Islet of Langerhans (tissue), 1 donor: ENCODE data around the gene DBNDD1.
"Not testable (repeated sequence)": the region's sequence is repeated elsewhere in the genome, so short reads cannot be mapped to it uniquely, and the experiment has no call there.

Source experiments
- FAIRE-seq: peaks from one replicate; lab custom pipeline; 2011; peaks lifted over from hg19 to GRCh38; lab: Jason Lieb, UNC

Gene DBNDD1

DNA sequence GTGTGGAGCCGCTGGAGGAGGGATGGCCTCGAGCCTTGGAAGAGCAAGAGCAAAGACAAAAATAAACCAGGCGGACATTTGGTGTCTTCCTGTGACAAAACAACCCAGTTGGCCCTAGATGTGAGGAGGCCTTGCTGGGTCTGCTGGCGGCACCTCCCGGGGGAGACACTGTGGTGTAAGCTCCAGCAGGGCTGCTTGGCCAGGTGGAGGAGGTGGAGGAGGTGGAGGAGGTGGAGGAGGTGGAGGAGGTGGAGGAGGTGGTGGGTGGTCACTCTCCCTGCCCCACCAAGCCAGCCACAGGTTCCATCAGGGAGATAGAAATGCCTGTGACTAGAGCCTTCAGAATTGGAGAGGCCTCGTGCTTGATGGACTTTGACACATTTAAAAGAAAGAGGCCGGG lies 32.1 kb downstream of the DBNDD1 start:
- no peak for FAIRE-seq

GRCh38 chr16:89986600-89986999 lies 32.7 kb downstream of the DBNDD1 start:
- FAIRE-seq: no peak

GRCh38 chr16:89985219-89985618 lies 34.0 kb downstream of the DBNDD1 start:
- FAIRE-seq: no peak

GRCh38 chr16:89984216-89984615 lies 35.0 kb downstream of the DBNDD1 start:
- no peak for FAIRE-seq

GRCh38 chr16:89983536-89983935 lies 35.7 kb downstream of the DBNDD1 start:
- no peak for FAIRE-seq

GRCh38 chr16:89982318-89982717 lies 36.9 kb downstream of the DBNDD1 start:
- no peak for FAIRE-seq

DNA sequence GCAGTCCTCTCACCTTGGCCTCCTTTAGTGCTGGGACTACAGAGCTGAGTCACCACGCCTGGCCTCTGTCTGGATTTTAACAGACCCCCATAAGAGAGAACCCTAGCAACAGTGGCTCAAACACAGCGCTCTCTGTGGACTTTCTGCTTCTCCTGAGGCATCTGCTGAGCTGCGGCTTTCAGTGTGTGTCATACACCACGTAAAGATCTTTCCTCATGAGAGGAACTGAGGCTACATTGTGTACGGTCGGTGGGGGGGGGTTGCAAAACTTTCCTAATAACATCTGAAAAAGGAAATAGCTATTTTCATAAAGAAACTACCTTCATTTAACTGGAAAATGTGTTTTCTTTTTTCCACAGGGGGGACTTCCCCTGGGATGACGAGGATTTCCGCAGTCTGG lies 37.8 kb downstream of the DBNDD1 start:
- no peak for FAIRE-seq

- FAIRE-seq: no peak
These were observed 44.4 kb downstream of the DBNDD1 start for GRCh38 chr16:89974870-89975269.

DNA sequence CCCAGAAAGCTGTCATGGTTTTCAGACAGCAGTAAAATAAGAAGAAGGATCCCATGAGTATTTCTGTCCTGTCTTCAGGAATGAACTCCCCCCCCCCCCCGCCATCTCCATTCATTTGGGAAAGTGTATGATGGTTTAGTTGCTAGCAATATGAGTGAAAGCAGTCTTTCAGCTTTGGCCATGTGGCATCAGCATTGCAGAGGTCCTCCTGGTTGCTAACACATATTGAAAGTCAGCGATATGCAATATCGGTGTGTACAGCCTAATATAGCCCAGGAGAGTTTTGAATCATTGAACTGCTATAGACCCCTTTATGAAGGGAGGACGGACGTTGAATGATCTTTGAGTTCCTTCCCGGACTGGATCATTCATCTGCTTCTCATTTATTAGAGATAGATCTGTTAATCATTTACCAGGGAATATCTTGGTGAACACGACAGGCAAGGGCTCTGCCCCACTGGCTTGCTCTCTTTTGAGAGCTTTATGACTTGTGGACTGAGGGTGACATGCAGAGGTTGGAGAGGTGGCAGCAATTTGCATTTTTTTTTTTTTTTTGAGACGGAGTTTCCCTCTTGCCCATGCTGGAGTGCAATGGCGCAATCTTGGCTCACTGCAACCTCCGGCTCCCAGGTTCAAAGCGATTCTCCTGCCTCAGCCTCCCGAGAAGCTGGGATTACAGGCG lies 45.5 kb downstream of the DBNDD1 start:
- FAIRE-seq: no peak

DNA sequence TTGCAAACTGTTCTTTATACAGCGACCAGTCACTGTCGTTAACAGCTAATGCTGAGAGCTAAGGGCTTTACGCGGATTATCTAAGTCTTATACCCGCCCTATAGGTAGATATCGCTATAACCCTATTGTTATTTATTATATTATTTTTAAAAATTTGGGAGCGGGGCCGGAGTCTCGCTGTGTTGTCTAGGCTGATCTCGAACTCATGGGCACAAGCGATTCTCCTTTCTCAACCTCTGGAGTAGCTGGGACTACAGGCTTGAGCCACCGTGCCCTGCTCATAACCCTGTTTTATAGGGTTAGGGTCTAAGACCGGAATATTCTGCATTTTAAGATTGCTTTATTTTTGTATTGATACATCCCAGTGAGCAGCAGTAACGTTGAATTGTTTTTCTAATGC lies 46.0 kb downstream of the DBNDD1 start:
- FAIRE-seq: no peak

DNA sequence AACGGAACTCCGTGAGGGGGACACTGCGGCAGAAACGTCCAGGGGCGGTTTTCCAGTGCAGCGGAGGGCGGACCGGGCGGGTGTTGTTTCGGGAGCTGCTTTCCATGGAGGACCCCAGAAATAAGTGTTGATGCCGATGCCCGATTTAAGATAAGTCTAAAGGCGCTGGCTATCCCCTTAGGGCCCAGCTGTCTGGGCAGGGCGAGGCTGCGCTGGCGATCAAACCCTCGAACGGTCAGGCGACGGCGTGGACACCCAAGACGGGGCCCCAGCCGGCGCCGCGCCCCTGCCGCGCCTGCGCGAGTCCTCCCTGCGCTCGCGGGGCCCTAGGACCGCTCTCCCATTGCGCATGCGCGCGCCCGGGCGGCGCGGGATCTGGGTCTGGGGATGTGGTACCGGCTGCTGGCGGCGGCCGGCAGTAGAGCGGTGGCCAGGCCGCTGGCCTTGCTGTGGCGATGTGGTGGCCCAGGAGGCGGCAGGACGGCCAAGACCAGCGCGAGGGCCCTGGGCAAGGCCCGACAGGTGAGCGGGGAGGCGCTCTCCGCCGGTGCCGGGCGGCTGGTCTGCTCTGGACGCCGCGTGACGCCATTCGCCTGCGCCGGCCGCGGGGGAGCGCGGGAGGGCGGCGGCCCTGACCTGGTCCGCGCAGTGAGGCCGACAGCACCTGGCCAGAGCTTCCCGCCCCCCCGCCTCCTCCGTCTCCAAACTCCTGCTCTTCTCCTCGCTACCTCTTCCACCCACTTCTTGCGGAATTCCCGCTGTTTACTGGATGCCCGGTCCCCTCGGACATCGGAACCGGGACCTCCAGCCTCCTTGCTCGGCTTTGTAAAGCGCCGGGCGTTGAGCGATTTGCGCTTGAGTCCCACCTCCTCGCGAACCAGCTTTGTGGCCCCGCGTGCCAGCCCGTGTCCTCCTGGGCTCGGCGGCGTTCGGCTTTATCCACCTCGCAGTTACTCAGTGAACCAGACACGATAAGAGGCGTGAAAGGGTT lies 46.7 kb downstream of the DBNDD1 start:
- no peak for FAIRE-seq

- no peak for FAIRE-seq
These were observed 47.6 kb downstream of the DBNDD1 start for GRCh38 chr16:89971495-89972243.

GRCh38 chr16:89969741-89970410 lies 49.4 kb downstream of the DBNDD1 start:
- no peak for FAIRE-seq

GRCh38 chr16:89968074-89968473 lies 51.2 kb downstream of the DBNDD1 start:
- FAIRE-seq: not testable (repeated sequence)

GRCh38 chr16:89967436-89967835 lies 51.8 kb downstream of the DBNDD1 start:
- FAIRE-seq: not testable (repeated sequence)

DNA sequence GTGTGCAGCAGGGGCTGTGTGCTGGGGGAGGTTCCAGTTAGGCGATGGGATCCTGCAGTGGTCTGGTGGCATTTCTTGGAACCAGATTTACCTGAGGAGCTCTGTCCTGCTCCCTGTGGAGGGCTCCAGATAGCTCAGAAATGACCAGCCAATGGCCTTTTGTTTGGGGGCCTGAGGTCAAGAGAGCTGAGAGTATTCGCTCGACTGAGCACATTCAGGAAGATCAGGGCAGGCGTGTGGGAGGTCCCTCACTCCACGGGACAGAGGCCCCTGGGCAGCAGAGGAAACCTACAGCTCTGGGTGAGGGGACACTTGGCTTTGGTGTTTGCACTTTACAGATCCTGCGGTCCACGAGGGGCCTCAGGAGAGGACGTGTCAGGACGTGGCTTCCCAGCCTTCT lies 52.5 kb downstream of the DBNDD1 start:
- no peak for FAIRE-seq

DNA sequence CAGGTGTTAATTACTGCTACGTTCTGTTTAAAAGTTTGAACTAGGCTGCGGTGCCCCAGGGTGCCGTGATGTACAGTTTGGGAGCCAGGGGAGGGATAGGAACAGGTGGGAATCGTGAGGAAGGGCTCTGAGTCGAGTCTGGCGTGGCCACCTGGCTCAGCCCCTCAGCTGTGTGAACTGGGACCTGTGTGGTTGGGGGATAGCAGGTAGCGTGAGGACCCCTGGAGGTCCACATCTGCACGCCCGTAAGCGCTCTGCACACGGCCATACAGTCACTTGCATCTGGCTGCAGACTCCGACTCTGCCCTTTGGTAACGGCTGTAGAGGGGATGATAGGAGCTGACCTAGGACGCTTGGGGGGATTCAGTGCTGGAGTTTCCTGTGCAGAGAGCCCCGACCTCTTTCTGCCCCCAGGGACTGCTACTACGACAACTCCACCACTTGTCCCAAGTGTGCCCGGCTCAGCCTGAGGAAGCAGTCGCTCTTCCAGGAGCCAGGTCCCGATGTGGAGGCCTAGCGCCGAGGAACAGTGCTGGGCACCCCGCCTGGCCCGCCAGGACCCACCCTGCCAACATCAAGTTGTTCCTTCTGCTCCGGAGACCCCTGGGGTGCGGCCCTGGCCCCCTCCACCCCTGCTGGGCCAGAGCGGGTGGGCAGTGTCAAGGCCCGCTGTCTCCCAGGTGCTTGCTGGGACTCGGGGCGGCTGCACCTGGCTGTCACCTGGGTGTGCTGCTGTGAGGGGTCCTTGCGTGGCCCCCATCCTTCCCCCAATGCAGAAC lies 53.6 kb downstream of the DBNDD1 start:
- no peak for FAIRE-seq

- no peak for FAIRE-seq
These were observed 55.1 kb downstream of the DBNDD1 start for GRCh38 chr16:89964201-89964600.

DNA sequence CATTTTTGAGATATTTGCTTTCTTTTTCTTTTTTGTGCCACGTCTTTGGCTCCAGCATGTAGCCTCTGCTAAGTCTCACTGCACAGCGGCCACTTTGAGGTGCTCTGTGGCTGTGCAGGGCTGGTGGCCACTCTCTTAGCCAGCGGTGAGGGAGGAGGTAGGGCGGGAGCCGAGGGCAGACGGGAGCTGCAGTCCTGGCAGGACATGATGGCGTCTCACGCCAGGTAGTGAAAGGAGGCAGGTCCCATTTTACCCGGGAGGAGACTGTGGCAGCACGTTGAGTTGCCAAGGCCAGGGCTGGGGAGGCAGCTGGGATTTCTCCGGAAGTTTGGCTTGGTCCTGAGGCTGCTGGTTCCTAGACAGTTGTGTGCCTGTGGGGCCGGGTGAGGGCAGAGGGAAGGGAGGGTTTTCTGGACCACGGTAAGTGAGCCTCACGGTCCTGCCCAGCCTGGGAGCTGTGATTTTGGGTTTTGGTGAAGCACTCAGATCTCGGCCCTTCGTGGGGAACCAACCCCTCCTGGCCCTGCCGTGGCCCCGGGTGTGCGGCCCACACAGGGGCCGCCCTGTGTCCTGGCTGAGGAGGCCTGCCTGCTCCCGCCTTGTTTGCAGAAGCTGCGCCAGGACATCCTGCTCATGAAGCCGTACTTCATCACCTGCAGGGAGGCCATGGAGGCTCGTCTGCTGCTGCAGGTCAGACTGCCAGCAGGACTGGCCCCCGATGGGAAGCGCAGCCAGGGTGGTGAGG lies 56.3 kb downstream of the DBNDD1 start:
- FAIRE-seq: no peak

- no peak for FAIRE-seq
These were observed 57.3 kb downstream of the DBNDD1 start for GRCh38 chr16:89961920-89962319.

DNA sequence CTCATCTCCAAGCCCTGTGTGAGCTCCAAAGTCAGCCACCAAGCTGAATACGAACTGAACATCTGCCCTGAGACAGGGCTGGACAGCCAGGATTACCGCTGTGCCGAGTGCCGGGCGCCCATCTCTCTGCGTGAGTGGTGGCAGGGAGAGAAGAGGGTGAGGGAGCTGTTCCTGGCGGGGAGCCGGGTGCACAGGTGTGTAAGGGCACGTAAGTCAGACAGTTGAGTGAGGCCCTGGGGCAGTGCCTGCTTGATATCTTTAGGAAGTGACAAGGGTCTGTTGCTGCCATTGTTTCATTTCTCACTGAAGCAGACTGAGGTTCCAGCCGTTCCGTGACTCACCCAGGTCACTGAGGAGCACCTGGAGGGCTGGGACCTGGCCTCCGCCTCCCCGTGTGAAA lies 58.3 kb downstream of the DBNDD1 start:
- FAIRE-seq: no peak
